ENCODE measurements around the gene RBM22. TPM values are rescaled to one million over a fixed set of nuclear protein-coding genes. Genes with fewer than 3 reads are reported as not detected.

RBM22 gene
- total RNA-seq, 4 donors from 2014 or later: 22.5 to 31.0 (median 26.2) TPM

DNA sequence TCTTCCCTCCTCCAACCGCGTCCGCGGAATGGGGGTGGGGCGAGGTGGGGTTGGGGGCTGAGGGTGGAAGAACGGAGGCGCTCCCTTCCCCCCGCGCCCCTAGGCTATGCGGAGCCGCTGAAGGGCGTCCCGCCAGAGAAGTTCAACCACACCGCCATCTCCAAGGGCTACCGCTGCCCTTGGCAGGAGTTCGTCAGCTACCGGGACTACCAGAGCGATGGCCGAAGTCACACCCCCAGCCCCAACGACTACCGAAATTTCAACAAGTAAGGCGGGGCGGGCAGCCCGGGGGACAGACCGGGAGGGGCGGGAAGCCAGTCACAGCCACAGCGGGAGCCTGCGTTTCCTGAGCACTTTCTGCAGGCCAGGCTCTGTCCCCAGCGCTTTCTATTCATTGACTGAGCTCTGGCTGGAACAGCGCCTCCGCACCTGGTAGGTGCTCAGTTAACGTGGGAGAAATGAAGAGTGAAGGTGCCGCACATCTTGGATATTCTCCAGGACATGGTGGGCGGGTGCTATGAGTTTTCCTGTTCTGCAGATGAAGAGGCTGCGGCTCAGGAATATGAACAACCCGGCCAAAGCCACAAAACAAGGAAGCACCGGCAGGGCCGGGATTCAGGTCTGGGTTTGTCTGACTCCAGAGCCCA is 28.5 kb downstream of the RBM22 start:
- peak in 1 of 2 donors; percentile 49 for DNase-seq
- no peaks in the 10 kb centered on the region for H3K27me3 ChIP-seq
- intact Hi-C loops (cut with DNase I; ENCODE audit: low total_unique reads) (loop anchor here (10.0 kb wide), 1 partner anchor 228 kb away; the partner anchor contains the start of gene RPS14), in situ Hi-C loops (cut with MboI; ENCODE audit: low sequenced_read_pairs in 4 of 4) (no loop called here)
- H3K4me1 ChIP-seq: peaks cover 51 to 66% of the 10 kb centered on the region in 2 donors
- TF ChIP-seq POLR2A (IDR thresholded peaks at IDR 0.05): no peak
- TF ChIP-seq, protein P1, sequence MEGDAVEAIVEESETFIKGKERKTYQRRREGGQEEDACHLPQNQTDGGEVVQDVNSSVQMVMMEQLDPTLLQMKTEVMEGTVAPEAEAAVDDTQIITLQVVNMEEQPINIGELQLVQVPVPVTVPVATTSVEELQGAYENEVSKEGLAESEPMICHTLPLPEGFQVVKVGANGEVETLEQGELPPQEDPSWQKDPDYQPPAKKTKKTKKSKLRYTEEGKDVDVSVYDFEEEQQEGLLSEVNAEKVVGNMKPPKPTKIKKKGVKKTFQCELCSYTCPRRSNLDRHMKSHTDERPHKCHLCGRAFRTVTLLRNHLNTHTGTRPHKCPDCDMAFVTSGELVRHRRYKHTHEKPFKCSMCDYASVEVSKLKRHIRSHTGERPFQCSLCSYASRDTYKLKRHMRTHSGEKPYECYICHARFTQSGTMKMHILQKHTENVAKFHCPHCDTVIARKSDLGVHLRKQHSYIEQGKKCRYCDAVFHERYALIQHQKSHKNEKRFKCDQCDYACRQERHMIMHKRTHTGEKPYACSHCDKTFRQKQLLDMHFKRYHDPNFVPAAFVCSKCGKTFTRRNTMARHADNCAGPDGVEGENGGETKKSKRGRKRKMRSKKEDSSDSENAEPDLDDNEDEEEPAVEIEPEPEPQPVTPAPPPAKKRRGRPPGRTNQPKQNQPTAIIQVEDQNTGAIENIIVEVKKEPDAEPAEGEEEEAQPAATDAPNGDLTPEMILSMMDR (IDR thresholded peaks at IDR 0.05 in 4 of 5, conservative IDR thresholded peaks at IDR 0.05 in 1 of 5): no peak
- H3K4me3 ChIP-seq: peak overlapping the region; percentile 52 to 56 (median 56)
- H3K27ac ChIP-seq: peak overlapping the region; percentile 82 to 97 (median 92)
- H3K36me3 ChIP-seq: no peaks in the 10 kb centered on the region
- ATAC-seq: peak in 1 of 2 donors; percentile 15
- no peaks in the 10 kb centered on the region for H3K9me3 ChIP-seq

DNA sequence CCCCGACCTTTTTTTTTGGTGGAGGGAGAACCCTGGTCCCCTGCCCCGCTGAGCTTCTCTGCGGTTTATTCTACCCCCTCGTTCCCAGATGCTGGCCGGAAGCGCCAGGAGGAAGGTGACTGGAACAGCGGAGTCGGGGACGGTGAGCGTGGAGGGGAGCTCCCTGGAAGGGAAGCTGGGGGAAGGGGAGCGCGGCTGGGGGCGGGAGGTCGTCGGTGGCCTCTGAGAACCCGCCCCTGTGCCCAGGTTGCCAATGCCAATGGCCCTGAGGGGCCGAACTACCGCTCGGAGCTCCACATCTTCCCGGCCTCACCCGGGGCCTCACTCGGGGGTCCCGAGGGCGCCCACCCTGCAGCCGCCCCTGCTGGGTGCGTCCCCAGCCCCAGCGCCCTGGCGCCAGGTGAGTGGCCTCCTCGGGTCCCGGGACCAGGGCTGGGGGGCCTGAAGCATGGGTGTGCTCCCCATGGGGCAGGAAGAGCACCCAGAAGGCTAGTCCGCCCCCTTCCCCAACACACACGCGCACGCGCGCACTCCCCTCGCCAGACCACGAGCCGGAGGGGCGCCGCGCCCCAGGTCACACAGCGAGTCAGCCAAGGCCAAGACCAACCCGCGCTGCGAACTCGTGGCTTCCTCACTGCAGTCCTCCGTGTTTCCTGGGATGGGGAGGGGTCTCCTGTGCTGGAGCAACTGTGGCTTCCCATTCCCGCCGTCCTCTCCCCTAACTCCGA is 29.2 kb downstream of the RBM22 start:
- TF ChIP-seq, protein P1 (IDR thresholded peaks at IDR 0.05 in 4 of 5, conservative IDR thresholded peaks at IDR 0.05 in 1 of 5): no peak
- TF ChIP-seq POLR2A (IDR thresholded peaks at IDR 0.05): no peak
- no peaks in the 10 kb centered on the region for H3K36me3 ChIP-seq
- DNase-seq (peak in 1 of 2 donors; percentile 31), ATAC-seq (no peak)
- intact Hi-C loops (cut with DNase I; ENCODE audit: low total_unique reads) (loop anchor here (10.0 kb wide), 1 partner anchor 227 kb away; the partner anchor contains the start of gene RPS14), in situ Hi-C loops (cut with MboI; ENCODE audit: low sequenced_read_pairs in 4 of 4) (no loop called here)
- H3K4me3 ChIP-seq: peak overlapping the region; percentile 52 to 56 (median 56)
- no peaks in the 10 kb centered on the region for H3K27me3 ChIP-seq
- H3K9me3 ChIP-seq: no peaks in the 10 kb centered on the region
- peaks cover 51 to 73% of the 10 kb centered on the region in 2 donors for H3K4me1 ChIP-seq
- H3K27ac ChIP-seq: peak overlapping the region; percentile 82 to 97 (median 92)

DNA sequence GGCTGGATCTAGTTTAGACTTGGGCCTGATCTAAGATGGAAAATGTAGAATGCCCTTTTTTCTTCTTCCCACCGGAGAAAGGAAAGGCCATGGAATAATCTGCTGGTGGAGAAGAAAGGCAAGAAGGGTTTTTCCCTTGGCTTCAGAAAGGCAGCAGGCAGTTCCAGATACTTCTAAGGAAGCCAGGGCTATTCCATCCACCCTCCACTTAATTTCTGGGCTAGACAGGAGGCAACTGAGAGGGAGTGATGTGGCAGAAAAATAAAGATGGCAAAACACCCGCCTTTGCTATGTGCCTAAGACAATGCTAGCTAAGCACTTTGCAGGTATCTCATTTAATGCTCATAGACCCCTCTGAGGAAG is 29.9 kb downstream of the RBM22 start:
- ATAC-seq: no peak
- TF ChIP-seq, protein P1 (IDR thresholded peaks at IDR 0.05 in 4 of 5, conservative IDR thresholded peaks at IDR 0.05 in 1 of 5): no peak
- no peak for TF ChIP-seq POLR2A (IDR thresholded peaks at IDR 0.05)
- DNase-seq: no peak
- in situ Hi-C loops (cut with MboI; ENCODE audit: low sequenced_read_pairs in 4 of 4) (no loop called here), intact Hi-C loops (cut with DNase I; ENCODE audit: low total_unique reads) (loop anchor here (10.0 kb wide), 1 partner anchor 226 kb away; the partner anchor contains the start of gene RPS14)
- Histone ChIP-seq H3K27me3 (no peaks in the 10 kb centered on the region), H3K4me1 (peaks cover 51 to 78% of the 10 kb centered on the region in 2 donors), H3K36me3 (no peaks in the 10 kb centered on the region), H3K27ac (peak overlapping the region; percentile 82 to 97 (median 92)), H3K4me3 (no peak overlapping the region), H3K9me3 (no peaks in the 10 kb centered on the region)

DNA sequence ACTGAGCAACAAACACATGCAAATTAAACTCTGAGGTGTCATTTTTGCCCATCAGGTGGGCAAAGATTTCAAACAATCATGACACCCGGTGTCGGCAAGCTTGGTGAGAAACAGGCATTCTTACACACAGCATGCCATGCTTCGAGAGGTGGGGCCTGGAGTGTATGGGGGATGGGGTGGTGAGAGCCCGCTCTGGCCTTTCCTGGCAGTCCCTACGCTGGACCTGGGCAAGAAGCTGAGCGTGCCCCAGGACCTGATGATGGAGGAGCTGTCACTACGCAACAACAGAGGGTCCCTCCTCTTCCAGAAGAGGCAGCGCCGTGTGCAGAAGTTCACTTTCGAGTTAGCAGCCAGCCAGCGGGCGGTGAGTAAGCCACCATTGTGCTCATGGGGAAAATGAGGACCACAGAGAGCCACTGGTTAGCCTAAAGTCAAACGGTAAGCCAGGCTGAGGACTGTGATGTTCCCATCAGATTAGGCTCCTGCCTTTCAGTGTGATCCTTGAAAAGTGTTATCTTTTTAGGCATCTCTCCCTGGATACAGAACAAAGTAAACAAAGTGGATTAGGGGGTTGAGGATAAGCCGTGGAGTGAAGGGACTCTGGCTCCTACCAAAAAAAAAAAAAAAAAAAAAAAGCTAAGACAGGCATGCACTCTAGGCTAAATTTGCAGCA is 30.5 kb downstream of the RBM22 start:
- DNase-seq: no peak
- H3K27me3 ChIP-seq: no peaks in the 10 kb centered on the region
- H3K9me3 ChIP-seq: no peaks in the 10 kb centered on the region
- intact Hi-C loops (cut with DNase I; ENCODE audit: low total_unique reads): loop anchor here (10.0 kb wide), 1 partner anchor 226 kb away; the partner anchor contains the start of gene RPS14
- no peak for ATAC-seq
- H3K4me1 ChIP-seq: peaks cover 54 to 83% of the 10 kb centered on the region in 2 donors
- peak overlapping the region; percentile 82 to 97 (median 92) for H3K27ac ChIP-seq
- H3K36me3 ChIP-seq: no peaks in the 10 kb centered on the region
- no peak overlapping the region for H3K4me3 ChIP-seq
- in situ Hi-C loops (cut with MboI; ENCODE audit: low sequenced_read_pairs in 4 of 4): no loop called here
- TF ChIP-seq, protein P1 (IDR thresholded peaks at IDR 0.05 in 4 of 5, conservative IDR thresholded peaks at IDR 0.05 in 1 of 5): no peak
- TF ChIP-seq POLR2A (IDR thresholded peaks at IDR 0.05): no peak

All from gastrocnemius medialis (tissue), 4 donors.